NK-92 treated with Interleukin-12 subunit alpha and Interleukin-12 subunit beta, amount 100 ng/mL, for 24 hours (cell line): ENCODE data around the gene TAP2.

Source experiments
- DNase-seq: peaks from one replicate; lab custom pipeline; 2025; lab: John Stamatoyannopoulos, UW

Gene TAP2

GRCh38 chr6:32792901-32793435 lies 45.6 kb downstream of the TAP2 start:
- no peak for DNase-seq

- DNase-seq, result no peak
These were observed 48.2 kb downstream of the TAP2 start for GRCh38 chr6:32790306-32790705.
